Activated B cell treated with CpG ODN at 0.5 μM for 24 hours (primary cell): ENCODE results near the gene IL23R. TPM values are rescaled to one million over a fixed set of nuclear protein-coding genes. Genes with fewer than 3 reads are reported as not detected.

Source experiments
- ATAC-seq: fragments of 200-7000 bp; cut with Tn5 transposase; one replicate; pipeline ENCODE4 v1.10.0; 2021; ENCODE audit warnings: low read depth, mild to moderate bottlenecking, moderate library complexity
- CTCF ChIA-PET: fragments of 350-600 bp; sonication (Branson Sonifier 250); formaldehyde crosslinking; loops from one replicate; lab custom pipeline; 2021; ENCODE audit warnings: antibody characterized with exemption; lab: Charles Lee
- POLR2A ChIA-PET: fragments of 350-600 bp; sonication (Branson Sonifier 250); formaldehyde crosslinking; loops from one replicate; lab custom pipeline; 2021; ENCODE audit warnings: antibody characterized with exemption; lab: Charles Lee
- DNase-seq: peaks from one replicate; pipeline ENCODE4 v3.0.0; 2022
- H3K27ac Mint-ChIP-seq: one replicate; pipeline ENCODE4 v1.8.0; 2020; ENCODE audit warnings: mixed read lengths
- H3K27me3 Mint-ChIP-seq: one replicate; pipeline ENCODE4 v1.8.0; 2021; ENCODE audit warnings: mixed read lengths
- H3K36me3 Mint-ChIP-seq: one replicate; pipeline ENCODE4 v1.8.0; 2021; ENCODE audit warnings: low read depth, mixed read lengths
- H3K4me1 Mint-ChIP-seq: one replicate; pipeline ENCODE4 v1.8.0; 2021; ENCODE audit warnings: mixed read lengths
- H3K4me3 Mint-ChIP-seq: one replicate; pipeline ENCODE4 v1.8.0; 2020; ENCODE audit warnings: mild to moderate bottlenecking, mixed read lengths
- H3K9me3 Mint-ChIP-seq: one replicate; pipeline ENCODE4 v1.8.0; 2020; ENCODE audit warnings: mixed read lengths
- CTCF ChIP-seq: fragments of 200-600 bp; IDR thresholded peaks from one replicate; pipeline ENCODE4 v1.8.0; 2022; ENCODE audit warnings: antibody characterized with exemption, mild to moderate bottlenecking
- intact Hi-C: fragments of 100-400 bp; cut with micrococcal nuclease; formaldehyde crosslinking; loops from one replicate; pipeline ENCODE4 v1.15.1; 2024
- total RNA-seq: library from RNA; stranded (reverse); gene quantifications from 2 replicates; pipeline ENCODE4 v1.2.3, GENCODE V29; 2022

The IL23R gene
- total RNA-seq, 1 donor from 2014 or later: not detected

GRCh38 chr1:67211589-67212563 lies 45.6 kb downstream of the IL23R start:
- POLR2A ChIA-PET: interaction anchor here (0.7 kb wide), 1 partner anchor 17 kb away, joined by 6 read pairs; no protein-coding TSS in a partner anchor
- DNase-seq (no peak), ATAC-seq (no peak)
- no peaks in the 10 kb centered on the region for H3K36me3 Mint-ChIP-seq
- no peaks in the 10 kb centered on the region for H3K27me3 Mint-ChIP-seq
- no peak overlapping the region for H3K4me3 Mint-ChIP-seq
- CTCF ChIA-PET: interaction anchor here (0.6 to 6.7 kb wide), 19 partner anchors 9 to 1031 kb away, joined by 3 to 77 read pairs (median 4); no protein-coding TSS in a partner anchor
- TF ChIP-seq CTCF: peak; percentile 46
- no peaks in the 10 kb centered on the region for H3K9me3 Mint-ChIP-seq
- intact Hi-C loops: loop anchor here (1.0 to 5.0 kb wide), 4 partner anchors 65 to 447 kb away; partner anchors contain the start of gene SLC35D1
- H3K27ac Mint-ChIP-seq: no peak overlapping the region
- H3K4me1 Mint-ChIP-seq: peaks cover 9% of the 10 kb centered on the region

- H3K36me3 Mint-ChIP-seq: no peaks in the 10 kb centered on the region
- no peak overlapping the region for H3K27ac Mint-ChIP-seq
- DNase-seq (no peak), ATAC-seq (no peak)
- H3K27me3 Mint-ChIP-seq: no peaks in the 10 kb centered on the region
- ChIA-PET CTCF (interaction anchor here (0.7 to 6.7 kb wide), 12 partner anchors 11 to 451 kb away, joined by 3 to 77 read pairs (median 4); no protein-coding TSS in a partner anchor), POLR2A (no interaction called here)
- peaks cover 9% of the 10 kb centered on the region for H3K4me1 Mint-ChIP-seq
- no peaks in the 10 kb centered on the region for H3K9me3 Mint-ChIP-seq
- intact Hi-C loops: loop anchor here (5.0 kb wide), 2 partner anchors 66 to 161 kb away; partner anchors contain the start of gene SLC35D1
- no peak overlapping the region for H3K4me3 Mint-ChIP-seq
- no peak for TF ChIP-seq CTCF
Measured at GRCh38 chr1:67213164-67213563, 46.9 kb downstream of the IL23R start.

GRCh38 chr1:67213948-67214347 lies 47.7 kb downstream of the IL23R start:
- intact Hi-C loops: loop anchor here (1.0 to 5.0 kb wide), 3 partner anchors 67 to 286 kb away; partner anchors contain the start of gene SLC35D1
- POLR2A ChIA-PET: no interaction called here
- no peak overlapping the region for H3K27ac Mint-ChIP-seq

GRCh38 chr1:67214420-67215174 lies 48.3 kb downstream of the IL23R start:
- POLR2A ChIA-PET: no interaction called here
- Mint-ChIP-seq H3K4me1 (peaks cover 9% of the 10 kb centered on the region), H3K27ac (no peak overlapping the region), H3K36me3 (no peaks in the 10 kb centered on the region), H3K9me3 (no peaks in the 10 kb centered on the region), H3K4me3 (no peak overlapping the region), H3K27me3 (no peaks in the 10 kb centered on the region)
- ATAC-seq (peak; percentile 62), DNase-seq (no peak)
- intact Hi-C loops: loop anchor here (1.0 to 5.0 kb wide), 4 partner anchors 67 to 286 kb away; partner anchors contain the start of gene SLC35D1
- no peak for TF ChIP-seq CTCF
- CTCF ChIA-PET: interaction anchor here (0.8 to 6.7 kb wide), 19 partner anchors 8 to 545 kb away, joined by 3 to 77 read pairs (median 3); no protein-coding TSS in a partner anchor

More at GRCh38 chr1:67213948-67214347, 47.7 kb downstream of the IL23R start:
- no peak for TF ChIP-seq CTCF
- peaks cover 9% of the 10 kb centered on the region for H3K4me1 Mint-ChIP-seq
- ATAC-seq (no peak), DNase-seq (no peak)
- no peak overlapping the region for H3K4me3 Mint-ChIP-seq
- H3K27me3 Mint-ChIP-seq: no peaks in the 10 kb centered on the region
- no peaks in the 10 kb centered on the region for H3K9me3 Mint-ChIP-seq
- no peaks in the 10 kb centered on the region for H3K36me3 Mint-ChIP-seq
- CTCF ChIA-PET: interaction anchor here (0.8 to 6.7 kb wide), 15 partner anchors 9 to 545 kb away, joined by 3 to 77 read pairs (median 4); no protein-coding TSS in a partner anchor
